Fibroblast of gingiva (primary cell): Measurements from ENCODE around the gene PODXL2.
"Not testable (repeated sequence)": the region's sequence is repeated elsewhere in the genome, so short reads cannot be mapped to it uniquely, and the experiment has no call there.

ENCODE experiments used
- DNase-seq: peaks from one replicate; pipeline ENCODE4 v3.0.0-alpha.2; 2011; ENCODE audit warnings: low read depth

PODXL2 gene

GRCh38 chr3:127675651-127676391, 46.8 kb downstream of the PODXL2 start:
- DNase-seq = no peak

- no peak for DNase-seq
Observed at GRCh38 chr3:127676456-127676855, 47.5 kb downstream of the PODXL2 start.

GRCh38 chr3:127676921-127677351, 48.0 kb downstream of the PODXL2 start:
- no peak for DNase-seq

GRCh38 chr3:127677541-127678314, 48.7 kb downstream of the PODXL2 start:
- DNase-seq = no peak

- no peak for DNase-seq
Observed at GRCh38 chr3:127678315-127678599, 49.3 kb downstream of the PODXL2 start.

- no peak for DNase-seq
Observed at GRCh38 chr3:127678611-127679533, 49.9 kb downstream of the PODXL2 start.

- DNase-seq = no peak
Observed at GRCh38 chr3:127679534-127680145, 50.7 kb downstream of the PODXL2 start.

GRCh38 chr3:127680146-127680661, 51.2 kb downstream of the PODXL2 start:
- no peak for DNase-seq

GRCh38 chr3:127680798-127681221, 51.8 kb downstream of the PODXL2 start:
- DNase-seq = no peak

GRCh38 chr3:127682175-127682554, 53.2 kb downstream of the PODXL2 start:
- not testable (repeated sequence) for DNase-seq

GRCh38 chr3:127682561-127682960, 53.6 kb downstream of the PODXL2 start:
- DNase-seq = no peak

- DNase-seq = no peak
Observed at GRCh38 chr3:127684871-127685707, 56.1 kb downstream of the PODXL2 start.

GRCh38 chr3:127685708-127686511, 56.9 kb downstream of the PODXL2 start:
- DNase-seq = no peak

- no peak for DNase-seq
Observed at GRCh38 chr3:127686512-127686894, 57.5 kb downstream of the PODXL2 start.

GRCh38 chr3:127687228-127687737, 58.3 kb downstream of the PODXL2 start:
- no peak for DNase-seq

- no peak for DNase-seq
Observed at GRCh38 chr3:127688022-127688415, 59.0 kb downstream of the PODXL2 start.

GRCh38 chr3:127688416-127689265, 59.7 kb downstream of the PODXL2 start:
- no peak for DNase-seq

GRCh38 chr3:127689266-127689860, 60.4 kb downstream of the PODXL2 start:
- no peak for DNase-seq
